KOPT-K1 (cell line): ENCODE data around the gene HS3ST6.

Experiments used
- H3K27ac ChIP-seq: fragments of 200-600 bp; sonication (generic); 2 replicates; pipeline ENCODE4 v1.5.1; 2016; ENCODE audit warnings: antibody characterized with exemption, mild to moderate bottlenecking, low read depth, low read length; ENCODE audit not compliant: poor library complexity, severe bottlenecking
- H3K36me3 ChIP-seq: fragments of 200-600 bp; sonication (generic); 2 replicates; pipeline ENCODE4 v1.5.1; 2017; ENCODE audit warnings: antibody characterized with exemption, mild to moderate bottlenecking, low read length, moderate library complexity; ENCODE audit not compliant: insufficient read depth
- H3K9me3 ChIP-seq: fragments of 200-600 bp; sonication (generic); 2 replicates; pipeline ENCODE4 v1.5.1; 2017; ENCODE audit warnings: antibody characterized with exemption, low read length, mild to moderate bottlenecking; ENCODE audit not compliant: insufficient read depth, poor library complexity, severe bottlenecking

Gene HS3ST6

DNA sequence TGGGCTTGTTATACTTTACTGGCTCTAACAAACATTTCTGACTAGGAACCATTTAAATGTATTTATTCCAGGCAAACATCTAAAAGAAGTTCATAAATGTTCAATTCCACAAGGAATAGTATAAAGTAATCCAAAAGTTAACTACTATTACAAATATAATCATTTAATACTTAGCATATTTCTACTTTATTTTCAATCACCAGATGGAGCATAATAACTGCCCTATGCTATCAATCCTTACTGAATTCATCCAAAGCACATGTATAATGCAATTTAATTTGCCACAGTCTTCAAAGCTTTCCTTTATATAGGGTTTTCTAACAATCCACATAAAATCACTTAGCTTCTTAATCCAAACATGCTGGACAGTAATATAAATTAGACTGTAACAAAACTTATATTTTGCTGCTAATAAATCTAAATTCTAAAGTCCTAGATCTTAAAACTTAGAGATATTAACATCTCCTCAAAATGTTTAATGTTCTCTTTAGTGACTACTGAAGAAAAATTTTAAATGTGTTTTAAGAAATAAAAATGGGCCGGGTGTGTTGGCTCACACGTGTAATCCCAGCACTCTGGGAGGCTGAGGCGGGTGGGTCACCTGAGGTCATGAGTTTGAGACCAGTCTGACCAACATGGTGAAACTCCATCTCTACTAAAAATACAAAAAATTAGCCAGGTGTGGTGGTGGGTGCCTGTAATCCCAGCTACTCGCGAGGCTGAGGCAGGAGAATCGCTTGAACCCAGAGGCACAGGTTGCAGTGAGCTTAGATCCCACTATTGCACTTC, 52.1 kb downstream of the HS3ST6 start:
- H3K9me3 ChIP-seq = no peaks in the 10 kb centered on the region
- H3K36me3 ChIP-seq = no peaks in the 10 kb centered on the region
- no peak overlapping the region for H3K27ac ChIP-seq

DNA sequence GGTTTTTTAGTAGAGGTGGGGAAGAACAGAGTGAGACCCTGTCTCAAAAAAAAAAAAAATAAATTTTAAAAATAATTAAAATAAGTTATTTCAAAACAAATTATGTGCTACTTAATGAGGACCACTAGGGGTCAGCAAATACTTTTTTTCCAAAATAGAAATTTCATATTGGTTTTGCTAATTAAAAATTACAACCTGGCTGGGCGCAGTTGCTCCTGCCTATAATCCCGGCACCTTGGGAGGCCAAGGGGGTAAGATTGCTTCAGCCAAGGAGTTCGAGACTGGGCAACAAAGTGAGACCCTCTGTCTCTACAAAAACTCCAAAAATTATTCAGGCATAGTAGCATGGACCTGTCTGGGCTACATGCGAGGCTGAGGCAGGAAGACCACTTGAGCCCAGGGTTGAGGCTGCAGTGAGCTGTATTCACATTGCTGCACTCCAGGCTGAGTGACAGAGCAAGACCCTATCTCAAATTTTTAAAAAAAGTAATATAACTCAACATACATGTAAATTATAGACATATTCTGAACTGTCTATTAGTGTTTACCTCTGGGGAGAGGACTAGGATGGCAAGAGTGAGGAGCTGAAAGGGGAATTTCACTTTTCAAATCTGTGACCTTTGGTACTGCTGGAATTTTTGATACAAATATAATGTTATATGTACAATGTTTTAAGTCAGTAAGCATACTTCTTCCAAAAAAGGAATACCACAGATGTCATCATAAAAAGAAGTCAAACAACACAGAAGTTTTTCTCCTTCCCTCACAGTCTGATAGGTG, 54.3 kb downstream of the HS3ST6 start:
- Histone ChIP-seq H3K9me3 (no peaks in the 10 kb centered on the region), H3K36me3 (no peaks in the 10 kb centered on the region), H3K27ac (no peak overlapping the region)

DNA sequence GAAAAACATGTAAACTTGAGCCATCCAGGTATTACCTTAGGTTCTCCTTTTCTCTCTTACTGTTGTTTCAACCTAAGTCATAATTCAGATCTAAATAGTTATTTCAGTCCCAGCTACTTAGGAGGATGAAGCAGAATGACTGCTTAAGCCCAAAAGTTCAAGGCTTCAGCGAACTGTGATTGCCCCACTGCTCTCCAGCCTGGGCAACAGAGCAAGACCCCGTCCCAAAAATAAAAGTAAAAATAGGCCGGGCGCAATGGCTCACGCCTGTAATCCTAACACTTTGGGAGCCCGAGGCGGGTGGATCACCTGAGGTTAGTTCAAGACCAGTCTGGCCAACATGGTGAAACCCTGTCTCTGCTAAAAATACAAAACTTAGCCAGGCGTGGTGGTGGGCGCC, 55.8 kb downstream of the HS3ST6 start:
- Histone ChIP-seq H3K27ac (no peak overlapping the region), H3K9me3 (no peaks in the 10 kb centered on the region), H3K36me3 (no peaks in the 10 kb centered on the region)

DNA sequence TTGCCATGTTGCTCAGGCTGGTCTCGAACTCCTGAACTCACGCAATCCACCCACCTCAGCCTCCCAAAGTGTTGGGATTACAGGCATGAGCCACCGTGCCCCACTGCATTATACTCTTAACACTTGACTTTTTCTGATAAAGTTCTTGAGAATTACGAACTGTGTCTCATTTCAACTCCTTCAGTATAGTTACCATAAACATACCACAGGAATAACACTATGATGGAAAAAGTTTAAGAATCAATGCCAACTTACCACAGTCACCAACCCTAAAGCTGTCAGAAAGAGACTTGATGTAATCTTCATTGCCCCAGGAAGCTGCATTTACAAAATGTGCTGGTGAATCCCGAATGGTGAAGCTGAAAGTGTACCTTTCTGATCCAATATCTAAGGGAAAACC, 56.5 kb downstream of the HS3ST6 start:
- Histone ChIP-seq H3K9me3 (no peaks in the 10 kb centered on the region), H3K36me3 (no peaks in the 10 kb centered on the region)

More for the DNA sequence above, 56.5 kb downstream of the HS3ST6 start:
- H3K27ac ChIP-seq = no peak overlapping the region
